ENCODE measurements around the gene ANKRD39.
"Not testable (repeated sequence)": the region's sequence is repeated elsewhere in the genome, so short reads cannot be mapped to it uniquely, and the experiment has no call there.

GRCh38 chr2:96863056-96863455 is 5.2 kb upstream of the ANKRD39 start:
- TF ChIP-seq, protein P1, sequence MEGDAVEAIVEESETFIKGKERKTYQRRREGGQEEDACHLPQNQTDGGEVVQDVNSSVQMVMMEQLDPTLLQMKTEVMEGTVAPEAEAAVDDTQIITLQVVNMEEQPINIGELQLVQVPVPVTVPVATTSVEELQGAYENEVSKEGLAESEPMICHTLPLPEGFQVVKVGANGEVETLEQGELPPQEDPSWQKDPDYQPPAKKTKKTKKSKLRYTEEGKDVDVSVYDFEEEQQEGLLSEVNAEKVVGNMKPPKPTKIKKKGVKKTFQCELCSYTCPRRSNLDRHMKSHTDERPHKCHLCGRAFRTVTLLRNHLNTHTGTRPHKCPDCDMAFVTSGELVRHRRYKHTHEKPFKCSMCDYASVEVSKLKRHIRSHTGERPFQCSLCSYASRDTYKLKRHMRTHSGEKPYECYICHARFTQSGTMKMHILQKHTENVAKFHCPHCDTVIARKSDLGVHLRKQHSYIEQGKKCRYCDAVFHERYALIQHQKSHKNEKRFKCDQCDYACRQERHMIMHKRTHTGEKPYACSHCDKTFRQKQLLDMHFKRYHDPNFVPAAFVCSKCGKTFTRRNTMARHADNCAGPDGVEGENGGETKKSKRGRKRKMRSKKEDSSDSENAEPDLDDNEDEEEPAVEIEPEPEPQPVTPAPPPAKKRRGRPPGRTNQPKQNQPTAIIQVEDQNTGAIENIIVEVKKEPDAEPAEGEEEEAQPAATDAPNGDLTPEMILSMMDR (conservative IDR thresholded peaks at IDR 0.05; ENCODE audit: low read depth, low read length): not testable (repeated sequence)
- TF ChIP-seq EZH2 (IDR thresholded peaks at IDR 0.05; ENCODE audit: borderline replicate concordance, low read depth, low read length, poor library complexity, severe bottlenecking): not testable (repeated sequence)

Measured in A673 (cell line).